H7 (cell line): ENCODE results near the gene HDGFL2. TPM values are rescaled to one million over a fixed set of nuclear protein-coding genes. Genes with fewer than 3 reads are reported as not detected.

Source experiments
- DNase-seq: peaks from one replicate; pipeline ENCODE4 v3.0.0; 2012
- H3K27me3 ChIP-seq: 2 replicates; pipeline ENCODE4 v1.6.0; 2011; ENCODE audit warnings: mild to moderate bottlenecking, low read length; ENCODE audit not compliant: control insufficient read depth, insufficient read depth
- H3K36me3 ChIP-seq: replicated peaks from 2 replicates; pipeline ENCODE4 v1.5.1; 2011; ENCODE audit warnings: low read length; ENCODE audit not compliant: control insufficient read depth, insufficient read depth
- H3K4me3 ChIP-seq: 2 replicates; pipeline ENCODE4 v1.5.1; 2011; ENCODE audit warnings: low read depth, mild to moderate bottlenecking, control low read depth, low read length, moderate library complexity; ENCODE audit not compliant: insufficient read depth
- total RNA-seq: library from RNA; depleted of rRNA; stranded (reverse); fragments of >200 nt; shearing (Covaris generic); gene quantifications from 2 replicates; pipeline ENCODE4 v1.2.3, GENCODE V29; 2014

The HDGFL2 gene
- total RNA-seq, 1 experiment from 2014 or later, result 111 TPM

- H3K27me3 ChIP-seq, result no peaks in the 10 kb centered on the region
- DNase-seq, result peak; percentile 54
- H3K36me3 ChIP-seq, result peaks cover 24% of the 10 kb centered on the region
- no peak overlapping the region for H3K4me3 ChIP-seq
Measured at GRCh38 chr19:4441994-4442818, 29.9 kb upstream of the HDGFL2 start.

- no peak for DNase-seq
- H3K36me3 ChIP-seq, result peaks cover 24% of the 10 kb centered on the region
- no peak overlapping the region for H3K4me3 ChIP-seq
- H3K27me3 ChIP-seq, result no peaks in the 10 kb centered on the region
Measured at GRCh38 chr19:4442819-4443146, 29.3 kb upstream of the HDGFL2 start.

GRCh38 chr19:4443188-4443587 is 28.9 kb upstream of the HDGFL2 start:
- peak; percentile 42 for DNase-seq
- no peak overlapping the region for H3K4me3 ChIP-seq
- H3K27me3 ChIP-seq, result no peaks in the 10 kb centered on the region
- H3K36me3 ChIP-seq, result peaks cover 23% of the 10 kb centered on the region

- DNase-seq, result peak; percentile 50
- no peaks in the 10 kb centered on the region for H3K27me3 ChIP-seq
- no peak overlapping the region for H3K4me3 ChIP-seq
- peaks cover 21% of the 10 kb centered on the region for H3K36me3 ChIP-seq
Measured at GRCh38 chr19:4443966-4444764, 27.9 kb upstream of the HDGFL2 start.

- DNase-seq, result peak; percentile 61
- peaks cover 13% of the 10 kb centered on the region for H3K36me3 ChIP-seq
- H3K4me3 ChIP-seq, result no peak overlapping the region
- no peaks in the 10 kb centered on the region for H3K27me3 ChIP-seq
Measured at GRCh38 chr19:4444765-4445741, 27.0 kb upstream of the HDGFL2 start.

GRCh38 chr19:4445963-4446703 is 26.0 kb upstream of the HDGFL2 start:
- H3K36me3 ChIP-seq, result peaks cover 7% of the 10 kb centered on the region
- H3K4me3 ChIP-seq, result no peak overlapping the region
- no peaks in the 10 kb centered on the region for H3K27me3 ChIP-seq
- DNase-seq, result peak; percentile 70

GRCh38 chr19:4446704-4447200 is 25.3 kb upstream of the HDGFL2 start:
- peak; percentile 59 for DNase-seq
- Histone ChIP-seq H3K36me3 (peaks cover 7% of the 10 kb centered on the region), H3K4me3 (no peak overlapping the region), H3K27me3 (no peaks in the 10 kb centered on the region)

- no peak overlapping the region for H3K4me3 ChIP-seq
- peaks cover 1% of the 10 kb centered on the region for H3K36me3 ChIP-seq
- DNase-seq, result peak; percentile 65
- H3K27me3 ChIP-seq, result no peaks in the 10 kb centered on the region
Measured at GRCh38 chr19:4447327-4448146, 24.6 kb upstream of the HDGFL2 start.

- H3K27me3 ChIP-seq, result no peaks in the 10 kb centered on the region
- no peak overlapping the region for H3K4me3 ChIP-seq
- peak; percentile 53 for DNase-seq
- peaks cover 1% of the 10 kb centered on the region for H3K36me3 ChIP-seq
Measured at GRCh38 chr19:4448147-4448985, 23.7 kb upstream of the HDGFL2 start.

GRCh38 chr19:4449022-4449638 is 23.0 kb upstream of the HDGFL2 start:
- DNase-seq, result peak; percentile 72
- Histone ChIP-seq H3K4me3 (no peak overlapping the region), H3K36me3 (peaks cover 1% of the 10 kb centered on the region), H3K27me3 (no peaks in the 10 kb centered on the region)

- Histone ChIP-seq H3K4me3 (no peak overlapping the region), H3K27me3 (no peaks in the 10 kb centered on the region), H3K36me3 (no peaks in the 10 kb centered on the region; the same call in none of the 2 replicates)
- DNase-seq, result no peak
Measured at GRCh38 chr19:4449639-4450028, 22.5 kb upstream of the HDGFL2 start.
